Keratinocyte (primary cell): ENCODE results near the gene FMR1NB.

Experiments
- EZH2 ChIP-seq: IDR thresholded peaks from one replicate; pipeline ENCODE4 v1.6.1; 2012; ENCODE audit warnings: inconsistent platforms, mild to moderate bottlenecking, low read length, moderate library complexity
- TF ChIP-seq, protein P1 (sequence below), 3 experiments: IDR thresholded peaks in 1 of 3; conservative IDR thresholded peaks in 1 of 3; optimal IDR thresholded peaks in 1 of 3; 2 replicates in 2 of 3; 3 replicates in 1 of 3; pipeline versions ENCODE3 to v1.5.1; 2011; ENCODE audit warnings: low read length in 3 of 3, mild to moderate bottlenecking in 3 of 3, moderate library complexity in 2 of 3, control low read depth in 1 of 3, inconsistent platforms in 1 of 3; ENCODE audit not compliant: insufficient read depth in 2 of 3; ENCODE audit errors: extremely low read depth in 1 of 3

GRCh38 chrX:148043271-148043855, 62.2 kb downstream of the FMR1NB start:
- TF ChIP-seq, protein P1, sequence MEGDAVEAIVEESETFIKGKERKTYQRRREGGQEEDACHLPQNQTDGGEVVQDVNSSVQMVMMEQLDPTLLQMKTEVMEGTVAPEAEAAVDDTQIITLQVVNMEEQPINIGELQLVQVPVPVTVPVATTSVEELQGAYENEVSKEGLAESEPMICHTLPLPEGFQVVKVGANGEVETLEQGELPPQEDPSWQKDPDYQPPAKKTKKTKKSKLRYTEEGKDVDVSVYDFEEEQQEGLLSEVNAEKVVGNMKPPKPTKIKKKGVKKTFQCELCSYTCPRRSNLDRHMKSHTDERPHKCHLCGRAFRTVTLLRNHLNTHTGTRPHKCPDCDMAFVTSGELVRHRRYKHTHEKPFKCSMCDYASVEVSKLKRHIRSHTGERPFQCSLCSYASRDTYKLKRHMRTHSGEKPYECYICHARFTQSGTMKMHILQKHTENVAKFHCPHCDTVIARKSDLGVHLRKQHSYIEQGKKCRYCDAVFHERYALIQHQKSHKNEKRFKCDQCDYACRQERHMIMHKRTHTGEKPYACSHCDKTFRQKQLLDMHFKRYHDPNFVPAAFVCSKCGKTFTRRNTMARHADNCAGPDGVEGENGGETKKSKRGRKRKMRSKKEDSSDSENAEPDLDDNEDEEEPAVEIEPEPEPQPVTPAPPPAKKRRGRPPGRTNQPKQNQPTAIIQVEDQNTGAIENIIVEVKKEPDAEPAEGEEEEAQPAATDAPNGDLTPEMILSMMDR (optimal IDR thresholded peaks at IDR 0.05 in 1 of 3, IDR thresholded peaks at IDR 0.05 in 1 of 3, conservative IDR thresholded peaks at IDR 0.05 in 1 of 3; ENCODE audit: extremely low read depth in 1 of 3, insufficient read depth in 2 of 3, low read length in 3 of 3), result no peak
- no peak for TF ChIP-seq EZH2
